ENCODE data around the gene HEATR5B.

GRCh38 chr2:37059841-37060240, 24.3 kb downstream of the HEATR5B start:
- TF ChIP-seq CTCF (IDR thresholded peaks at IDR 0.05 in 2 of 3, conservative IDR thresholded peaks at IDR 0.05 in 1 of 3; ENCODE audit: control insufficient read depth in 2 of 3, extremely low read depth in 1 of 3, insufficient read depth in 1 of 3, low read depth in 3 of 3, low read length in 3 of 3) = no peak
- TF ChIP-seq ASH2L (IDR thresholded peaks at IDR 0.05; ENCODE audit: borderline replicate concordance, low read depth) = no peak
- TF ChIP-seq POLR2A (IDR thresholded peaks at IDR 0.05; ENCODE audit: low read depth, low read length) = no peak
- no peak for TF ChIP-seq EZH2 (IDR thresholded peaks at IDR 0.05; ENCODE audit: borderline replicate concordance, control insufficient read depth, low read depth, low read length)
- TF ChIP-seq PML (IDR thresholded peaks at IDR 0.05; ENCODE audit: low read length) = no peak
- no peak for TF ChIP-seq SMAD5 (IDR thresholded peaks at IDR 0.05; ENCODE audit: low read depth)
- no peak for TF ChIP-seq ZNF274 (IDR thresholded peaks at IDR 0.05; ENCODE audit: insufficient read depth, insufficient read length)
- TF ChIP-seq RAD21 (IDR thresholded peaks at IDR 0.05; ENCODE audit: insufficient read depth, low read depth, low read length) = no peak
- no peak for TF ChIP-seq TAF1 (IDR thresholded peaks at IDR 0.05; ENCODE audit: borderline replicate concordance, low read depth, low read length)
- TF ChIP-seq ZNF687 (IDR thresholded peaks at IDR 0.05) = no peak
- no peak for TF ChIP-seq PBX3 (IDR thresholded peaks at IDR 0.05; ENCODE audit: insufficient replicate concordance, low read depth, low read length)
- TF ChIP-seq MEF2A (IDR thresholded peaks at IDR 0.05; ENCODE audit: insufficient read depth, low read depth, low read length) = no peak
- no peak for TF ChIP-seq KDM1A (IDR thresholded peaks at IDR 0.05; ENCODE audit: borderline replicate concordance)
- no peak for TF ChIP-seq EP300 (IDR thresholded peaks at IDR 0.05; ENCODE audit: borderline replicate concordance in 1 of 2, control insufficient read depth in 1 of 2, low read depth in 2 of 2, low read length in 2 of 2)

All from GM12878 (cell line).